ENCODE results near the gene ACOT13. TPM values are rescaled to one million over a fixed set of nuclear protein-coding genes. Genes with fewer than 3 reads are reported as not detected.
A peak's percentile ranks its signal among the peaks of the same experiment; 100 is the strongest.

ACOT13 gene
- total and polyA plus RNA-seq, 2 of the 8 experiments (the other 6 are each of a cell fraction or from before 2014, with no cell fraction given) = 27.6 to 40.6 TPM

GRCh38 chr6:24702720-24703282 is 35.9 kb downstream of the ACOT13 start (continued):
- TF ChIP-seq CHD7 (IDR thresholded peaks at IDR 0.05; ENCODE audit: insufficient replicate concordance, low read length) (no peak), POLR2AphosphoS5 (IDR thresholded peaks at IDR 0.05; ENCODE audit: low read depth, low read length) (0 out of 2 replicates have a peak, but pooled peaks have one; percentile 39)
